Immature natural killer cell (primary cell): ENCODE measurements around the gene PDC. TPM values are rescaled to one million over a fixed set of nuclear protein-coding genes. Genes with fewer than 3 reads are reported as not detected.

Experiments
- DNase-seq, 3 donors: peaks; one replicate each; pipeline ENCODE4 v3.0.0; 2022; ENCODE audit warnings: mixed read lengths in 1 of 3
- H3K27ac Mint-ChIP-seq, 6 donors: one replicate each; pipeline ENCODE4 v1.8.0; 2020; ENCODE audit warnings: mixed read lengths in 6 of 6, mild to moderate bottlenecking in 5 of 6, inconsistent platforms in 4 of 6, moderate library complexity in 3 of 6
- H3K27me3 Mint-ChIP-seq, 3 donors: one replicate each; pipeline ENCODE4 v1.8.0; 2020 to 2021; ENCODE audit warnings: low read depth in 3 of 3, mild to moderate bottlenecking in 3 of 3, mixed read lengths in 3 of 3, moderate library complexity in 3 of 3, inconsistent platforms in 1 of 3
- H3K36me3 Mint-ChIP-seq, 3 donors: one replicate each; pipeline ENCODE4 v1.8.0; 2020; ENCODE audit warnings: mixed read lengths in 3 of 3, inconsistent platforms in 2 of 3, mild to moderate bottlenecking in 2 of 3
- H3K4me1 Mint-ChIP-seq, 2 donors: one replicate each; pipeline ENCODE4 v1.8.0; 2020; ENCODE audit warnings: inconsistent platforms in 2 of 2, mild to moderate bottlenecking in 2 of 2, mixed read lengths in 2 of 2, moderate library complexity in 1 of 2
- H3K4me3 Mint-ChIP-seq, 5 donors: one replicate each; pipeline ENCODE4 v1.8.0; 2020; ENCODE audit warnings: mild to moderate bottlenecking in 5 of 5, mixed read lengths in 5 of 5, inconsistent platforms in 3 of 5, moderate library complexity in 3 of 5
- H3K9me3 Mint-ChIP-seq, 6 donors: one replicate each; pipeline ENCODE4 v1.8.0; 2020; ENCODE audit warnings: mild to moderate bottlenecking in 6 of 6, mixed read lengths in 6 of 6, inconsistent platforms in 4 of 6, moderate library complexity in 3 of 6
- polyA plus RNA-seq, 3 donors: library from polyadenylated mRNA; unstranded; fragments of 300-500 nt; fragmentation: Illumina TruSeq; gene quantifications; one replicate each; pipeline ENCODE4 v1.2.3, GENCODE V29; 2021

PDC gene
- polyA plus RNA-seq, 3 donors from 2014 or later: not detected

- peaks cover 0 to 2% (median 0%) of the 10 kb centered on the region in 6 donors for H3K9me3 Mint-ChIP-seq
Measured at GRCh38 chr1:186454981-186455380, 5.9 kb downstream of the PDC start.

GRCh38 chr1:186446152-186446551 is 14.8 kb downstream of the PDC start:
- peaks cover 0 to 5% of the 10 kb centered on the region in 2 donors for H3K4me1 Mint-ChIP-seq
- no peaks in the 10 kb centered on the region for H3K9me3 Mint-ChIP-seq
- no peak overlapping the region for H3K27ac Mint-ChIP-seq
- peaks cover 0 to 4% (median 0%) of the 10 kb centered on the region in 3 donors for H3K36me3 Mint-ChIP-seq
- no peak overlapping the region for H3K4me3 Mint-ChIP-seq
- DNase-seq: no peak
- H3K27me3 Mint-ChIP-seq: no peaks in the 10 kb centered on the region

More at GRCh38 chr1:186454981-186455380, 5.9 kb downstream of the PDC start:
- H3K36me3 Mint-ChIP-seq: peaks cover 3 to 9% (median 8%) of the 10 kb centered on the region in 3 donors
- H3K27ac Mint-ChIP-seq: no peak overlapping the region
- no peak overlapping the region for H3K4me3 Mint-ChIP-seq
- no peaks in the 10 kb centered on the region for H3K27me3 Mint-ChIP-seq
- no peak for DNase-seq
- no peaks in the 10 kb centered on the region for H3K4me1 Mint-ChIP-seq

GRCh38 chr1:186443638-186444037 is 17.3 kb downstream of the PDC start:
- DNase-seq: no peak
- Mint-ChIP-seq H3K27ac (no peak overlapping the region), H3K4me1 (peaks cover 0 to 5% of the 10 kb centered on the region in 2 donors), H3K27me3 (no peaks in the 10 kb centered on the region), H3K4me3 (no peak overlapping the region), H3K9me3 (no peaks in the 10 kb centered on the region), H3K36me3 (peaks cover 0 to 8% (median 0%) of the 10 kb centered on the region in 3 donors)

GRCh38 chr1:186442651-186443375 is 18.1 kb downstream of the PDC start:
- H3K4me3 Mint-ChIP-seq: no peak overlapping the region
- DNase-seq: no peak

GRCh38 chr1:186440584-186440983 is 20.3 kb downstream of the PDC start:
- Mint-ChIP-seq H3K27ac (no peak overlapping the region), H3K27me3 (no peaks in the 10 kb centered on the region), H3K4me3 (no peak overlapping the region), H3K4me1 (peaks cover 0 to 5% of the 10 kb centered on the region in 2 donors), H3K36me3 (peaks cover 0 to 31% (median 5%) of the 10 kb centered on the region in 3 donors), H3K9me3 (no peaks in the 10 kb centered on the region)
- no peak for DNase-seq

More at GRCh38 chr1:186442651-186443375, 18.1 kb downstream of the PDC start:
- H3K4me1 Mint-ChIP-seq: peaks cover 0 to 5% of the 10 kb centered on the region in 2 donors
- peaks cover 0 to 16% (median 0%) of the 10 kb centered on the region in 3 donors for H3K36me3 Mint-ChIP-seq
- no peak overlapping the region for H3K27ac Mint-ChIP-seq
- no peaks in the 10 kb centered on the region for H3K27me3 Mint-ChIP-seq
- no peaks in the 10 kb centered on the region for H3K9me3 Mint-ChIP-seq

GRCh38 chr1:186438567-186438966 is 22.3 kb downstream of the PDC start:
- Mint-ChIP-seq H3K27ac (no peak overlapping the region), H3K9me3 (no peaks in the 10 kb centered on the region), H3K27me3 (no peaks in the 10 kb centered on the region), H3K36me3 (peaks cover 0 to 31% (median 5%) of the 10 kb centered on the region in 3 donors), H3K4me3 (no peak overlapping the region), H3K4me1 (peaks cover 0 to 5% of the 10 kb centered on the region in 2 donors)
- no peak for DNase-seq

GRCh38 chr1:186435336-186435735 is 25.6 kb downstream of the PDC start:
- Mint-ChIP-seq H3K9me3 (no peaks in the 10 kb centered on the region), H3K4me1 (no peaks in the 10 kb centered on the region), H3K27me3 (peaks cover 0 to 1% (median 0%) of the 10 kb centered on the region in 3 donors), H3K36me3 (peaks cover 0 to 25% (median 5%) of the 10 kb centered on the region in 3 donors), H3K27ac (no peak overlapping the region), H3K4me3 (no peak overlapping the region)
- no peak for DNase-seq

- DNase-seq: no peak
- no peaks in the 10 kb centered on the region for H3K9me3 Mint-ChIP-seq
- H3K27me3 Mint-ChIP-seq: peaks cover 0 to 1% (median 0%) of the 10 kb centered on the region in 3 donors
- H3K27ac Mint-ChIP-seq: no peak overlapping the region
- H3K36me3 Mint-ChIP-seq: peaks cover 6 to 34% (median 24%) of the 10 kb centered on the region in 3 donors
- no peaks in the 10 kb centered on the region for H3K4me1 Mint-ChIP-seq
- H3K4me3 Mint-ChIP-seq: no peak overlapping the region
Measured at GRCh38 chr1:186429017-186429416, 31.9 kb downstream of the PDC start.

- no peaks in the 10 kb centered on the region for H3K27me3 Mint-ChIP-seq
- H3K4me1 Mint-ChIP-seq: no peaks in the 10 kb centered on the region
- no peak overlapping the region for H3K4me3 Mint-ChIP-seq
- no peaks in the 10 kb centered on the region for H3K9me3 Mint-ChIP-seq
- peaks cover 6 to 41% (median 24%) of the 10 kb centered on the region in 3 donors for H3K36me3 Mint-ChIP-seq
- no peak for DNase-seq
- H3K27ac Mint-ChIP-seq: no peak overlapping the region
Measured at GRCh38 chr1:186426118-186426517, 34.8 kb downstream of the PDC start.

GRCh38 chr1:186424539-186424938 is 36.4 kb downstream of the PDC start:
- peaks cover 9 to 46% (median 34%) of the 10 kb centered on the region in 3 donors for H3K36me3 Mint-ChIP-seq
- H3K27me3 Mint-ChIP-seq: no peaks in the 10 kb centered on the region
- no peak overlapping the region for H3K4me3 Mint-ChIP-seq
- no peak for DNase-seq
- peaks cover 6 to 12% of the 10 kb centered on the region in 2 donors for H3K4me1 Mint-ChIP-seq
- H3K9me3 Mint-ChIP-seq: no peaks in the 10 kb centered on the region
- H3K27ac Mint-ChIP-seq: no peak overlapping the region

GRCh38 chr1:186421446-186421845 is 39.5 kb downstream of the PDC start:
- H3K9me3 Mint-ChIP-seq: no peaks in the 10 kb centered on the region
- no peaks in the 10 kb centered on the region for H3K27me3 Mint-ChIP-seq
- DNase-seq: no peak
- H3K36me3 Mint-ChIP-seq: peaks cover 17 to 41% (median 34%) of the 10 kb centered on the region in 3 donors
- H3K27ac Mint-ChIP-seq: no peak overlapping the region
- H3K4me1 Mint-ChIP-seq: peaks cover 6 to 12% of the 10 kb centered on the region in 2 donors
- no peak overlapping the region for H3K4me3 Mint-ChIP-seq

GRCh38 chr1:186420923-186421322 is 40.0 kb downstream of the PDC start:
- Mint-ChIP-seq H3K4me3 (no peak overlapping the region), H3K4me1 (peaks cover 6 to 12% of the 10 kb centered on the region in 2 donors), H3K27ac (peak overlapping the region in 3 of 6 donors; percentile 29 to 86 (median 46)), H3K27me3 (no peaks in the 10 kb centered on the region), H3K36me3 (peaks cover 17 to 36% (median 30%) of the 10 kb centered on the region in 3 donors), H3K9me3 (no peaks in the 10 kb centered on the region)
- DNase-seq: no peak

GRCh38 chr1:186420311-186420710 is 40.6 kb downstream of the PDC start:
- peak overlapping the region in 4 of 6 donors; percentile 29 to 86 (median 43) for H3K27ac Mint-ChIP-seq

GRCh38 chr1:186418503-186418902 is 42.4 kb downstream of the PDC start:
- Mint-ChIP-seq H3K36me3 (peaks cover 19 to 26% (median 19%) of the 10 kb centered on the region in 3 donors), H3K27ac (peak overlapping the region in 1 of 6 donors; percentile 29), H3K4me3 (no peak overlapping the region), H3K27me3 (no peaks in the 10 kb centered on the region), H3K9me3 (no peaks in the 10 kb centered on the region), H3K4me1 (peaks cover 6 to 12% of the 10 kb centered on the region in 2 donors)
- DNase-seq: no peak

More at GRCh38 chr1:186420311-186420710, 40.6 kb downstream of the PDC start:
- no peaks in the 10 kb centered on the region for H3K27me3 Mint-ChIP-seq
- no peak overlapping the region for H3K4me3 Mint-ChIP-seq
- peaks cover 6 to 12% of the 10 kb centered on the region in 2 donors for H3K4me1 Mint-ChIP-seq
- H3K36me3 Mint-ChIP-seq: peaks cover 19 to 30% (median 25%) of the 10 kb centered on the region in 3 donors
- no peak for DNase-seq
- no peaks in the 10 kb centered on the region for H3K9me3 Mint-ChIP-seq
